DMS53 (cell line): ENCODE data around the gene ITGA8.
A peak's percentile ranks its signal among the peaks of the same experiment; 100 is the strongest.

ENCODE experiments used
- DNase-seq: peaks from one replicate; lab custom pipeline; 2025; lab: John Stamatoyannopoulos, UW

The ITGA8 gene

GRCh38 chr10:15735763-15736162 lies 16.0 kb upstream of the ITGA8 start:
- DNase-seq: no peak

GRCh38 chr10:15730341-15730740 lies 10.6 kb upstream of the ITGA8 start:
- no peak for DNase-seq

GRCh38 chr10:15729890-15730289 lies 10.2 kb upstream of the ITGA8 start:
- DNase-seq: no peak

GRCh38 chr10:15726042-15726441 lies 6.3 kb upstream of the ITGA8 start:
- DNase-seq: no peak

- peak; percentile 71 for DNase-seq
Observed at GRCh38 chr10:15725603-15726002, 5.9 kb upstream of the ITGA8 start.

- no peak for DNase-seq
Observed at GRCh38 chr10:15724683-15725082, 5.0 kb upstream of the ITGA8 start.

- no peak for DNase-seq
Observed at GRCh38 chr10:15723803-15724202, 4.1 kb upstream of the ITGA8 start.

GRCh38 chr10:15720635-15721287 lies 1.0 kb upstream of the ITGA8 start:
- DNase-seq: no peak

- no peak for DNase-seq
Observed at GRCh38 chr10:15719049-15719898, 448 bp downstream of the ITGA8 start.

- no peak for DNase-seq
Observed at GRCh38 chr10:15718694-15719048, 1.1 kb downstream of the ITGA8 start.

- no peak for DNase-seq
Observed at GRCh38 chr10:15715619-15716227, 4.0 kb downstream of the ITGA8 start.

- DNase-seq: no peak
Observed at GRCh38 chr10:15714847-15715246, 4.9 kb downstream of the ITGA8 start.

- DNase-seq: no peak
Observed at GRCh38 chr10:15712883-15713282, 6.8 kb downstream of the ITGA8 start.

GRCh38 chr10:15710455-15710854 lies 9.3 kb downstream of the ITGA8 start:
- no peak for DNase-seq

GRCh38 chr10:15705298-15705697 lies 14.4 kb downstream of the ITGA8 start:
- DNase-seq: no peak

- DNase-seq: no peak
Observed at GRCh38 chr10:15704581-15704968, 15.1 kb downstream of the ITGA8 start.

GRCh38 chr10:15703944-15704580 lies 15.7 kb downstream of the ITGA8 start:
- DNase-seq: no peak

GRCh38 chr10:15703151-15703880 lies 16.4 kb downstream of the ITGA8 start:
- no peak for DNase-seq

- DNase-seq: no peak
Observed at GRCh38 chr10:15700078-15700674, 19.5 kb downstream of the ITGA8 start.

GRCh38 chr10:15695852-15696251 lies 23.9 kb downstream of the ITGA8 start:
- DNase-seq: no peak

GRCh38 chr10:15690031-15690430 lies 29.7 kb downstream of the ITGA8 start:
- DNase-seq: no peak

GRCh38 chr10:15684768-15685167 lies 35.0 kb downstream of the ITGA8 start:
- no peak for DNase-seq
